IMR-90 (cell line): ENCODE results near the gene BATF2. TPM values are rescaled to one million over a fixed set of nuclear protein-coding genes. Genes with fewer than 3 reads are reported as not detected.

Source experiments
- ATAC-seq: fragments of 200-7000 bp; cut with Tn5 transposase; 2 replicates; pipeline ENCODE4 v1.9.1; 2020; ENCODE audit warnings: low read depth, mild to moderate bottlenecking, moderate library complexity
- BruUV-seq: library from RNA; stranded (reverse); fragments of 400-500 nt; replicated peaks from 2 replicates; lab custom pipeline; 2021; lab: Mats Ljungman, UMichigan
- CTCF ChIA-PET: fragments of 300-600 bp; formaldehyde crosslinking; extraction: SDS; loops from one replicate; lab custom pipeline; 2021; ENCODE audit warnings: antibody characterized with exemption; lab: Yijun Ruan, JAX
- POLR2A ChIA-PET: fragments of 300-600 bp; sonication (Branson Sonifier 250); formaldehyde crosslinking; loops from one replicate; lab custom pipeline; 2022; ENCODE audit warnings: antibody characterized with exemption; ENCODE audit not compliant: unreplicated experiment; lab: Charles Lee
- DNase-seq: peaks from one replicate; pipeline ENCODE4 v3.0.0; 2013
- H2AFZ ChIP-seq: replicated peaks from 2 replicates; pipeline ENCODE3; 2013; ENCODE audit warnings: low read length, mild to moderate bottlenecking; ENCODE audit not compliant: poor library complexity
- H2AK5ac ChIP-seq: 2 replicates; pipeline ENCODE4 v1.6.1; 2013; ENCODE audit warnings: low read depth, low read length, inconsistent platforms
- H2AK9ac ChIP-seq: replicated peaks from 2 replicates; pipeline ENCODE3; 2013; ENCODE audit warnings: mild to moderate bottlenecking, low read depth, low read length, moderate library complexity; ENCODE audit not compliant: poor library complexity
- H2BK120ac ChIP-seq: 2 replicates; pipeline ENCODE4 v1.6.1; 2013; ENCODE audit warnings: low read depth, low read length, inconsistent platforms
- H2BK15ac ChIP-seq: 3 replicates; pipeline ENCODE4 v1.6.1; 2013; ENCODE audit warnings: low read depth, low read length, inconsistent platforms
- H2BK20ac ChIP-seq: 2 replicates; pipeline ENCODE4 v1.6.1; 2013; ENCODE audit warnings: low read depth, mild to moderate bottlenecking, inconsistent platforms, low read length, moderate library complexity
- H2BK5ac ChIP-seq: 2 replicates; pipeline ENCODE4 v1.6.1; 2013; ENCODE audit warnings: mild to moderate bottlenecking, low read depth, low read length, inconsistent platforms; ENCODE audit not compliant: poor library complexity, severe bottlenecking
- H3K14ac ChIP-seq: replicated peaks from 2 replicates; pipeline ENCODE4 v1.6.1; 2013; ENCODE audit warnings: low read depth, low read length, inconsistent platforms
- H3K18ac ChIP-seq: 2 replicates; pipeline ENCODE4 v1.6.1; 2013; ENCODE audit warnings: low read depth, low read length, control low read depth
- H3K23ac ChIP-seq: 2 replicates; pipeline ENCODE4 v1.6.1; 2013; ENCODE audit warnings: low read depth, low read length, inconsistent platforms
- H3K27ac ChIP-seq: 2 replicates; pipeline ENCODE4 v1.5.1; 2013; ENCODE audit warnings: mild to moderate bottlenecking, control low read depth, low read length; ENCODE audit not compliant: insufficient read depth
- H3K27me3 ChIP-seq: 2 replicates; pipeline ENCODE4 v1.6.1; 2013; ENCODE audit warnings: low read length; ENCODE audit not compliant: control insufficient read depth, insufficient read depth
- H3K36me3 ChIP-seq: 2 replicates; pipeline ENCODE4 v1.6.1; 2013; ENCODE audit warnings: low read length, mixed read lengths; ENCODE audit not compliant: control insufficient read depth, insufficient read depth
- H3K4ac ChIP-seq: 2 replicates; pipeline ENCODE4 v1.6.1; 2013; ENCODE audit warnings: low read depth, low read length, inconsistent platforms
- H3K4me1 ChIP-seq: 2 replicates; pipeline ENCODE4 v1.6.1; 2013; ENCODE audit warnings: low read length, mixed read lengths; ENCODE audit not compliant: control insufficient read depth, insufficient read depth
- H3K4me2 ChIP-seq: 2 replicates; pipeline ENCODE4 v1.6.1; 2013; ENCODE audit warnings: low read depth, mild to moderate bottlenecking, control low read depth, low read length, moderate library complexity
- H3K4me3 ChIP-seq: 2 replicates; pipeline ENCODE4 v1.5.1; 2013; ENCODE audit warnings: low read depth, mild to moderate bottlenecking, control low read depth, low read length, moderate library complexity; ENCODE audit not compliant: insufficient read depth
- H3K56ac ChIP-seq: 2 replicates; pipeline ENCODE4 v1.6.1; 2013; ENCODE audit warnings: low read length, inconsistent platforms; ENCODE audit not compliant: insufficient read depth; ENCODE audit errors: extremely low read depth
- H3K79me1 ChIP-seq, 2 experiments: 2 replicates each; pipeline ENCODE4 v1.6.1; 2013; ENCODE audit warnings: low read length in 2 of 2, inconsistent platforms in 1 of 2, low read depth in 1 of 2
- H3K9ac ChIP-seq: 2 replicates; pipeline ENCODE4 v1.6.1; 2013; ENCODE audit warnings: low read depth, low read length, control low read depth
- H3K9me1 ChIP-seq: 2 replicates; pipeline ENCODE4 v1.6.1; 2013; ENCODE audit warnings: low read length, inconsistent platforms; ENCODE audit not compliant: insufficient read depth
- H3K9me3 ChIP-seq: 2 replicates; pipeline ENCODE4 v1.6.1; 2013; ENCODE audit warnings: low read length; ENCODE audit not compliant: control insufficient read depth, insufficient read depth
- H4K20me1 ChIP-seq: 2 replicates; pipeline ENCODE4 v1.6.1; 2013; ENCODE audit warnings: low read length, inconsistent platforms; ENCODE audit not compliant: insufficient read depth
- H4K5ac ChIP-seq: 2 replicates; pipeline ENCODE4 v1.6.1; 2013; ENCODE audit warnings: mild to moderate bottlenecking, low read depth, low read length, control low read depth
- H4K8ac ChIP-seq, 2 experiments: 2 replicates each; pipeline ENCODE4 v1.6.1; 2013; ENCODE audit warnings: low read depth in 2 of 2, low read length in 2 of 2, control low read depth in 1 of 2, inconsistent platforms in 1 of 2
- H4K91ac ChIP-seq: 2 replicates; pipeline ENCODE4 v1.6.1; 2013; ENCODE audit warnings: low read depth, low read length, inconsistent platforms; ENCODE audit not compliant: insufficient read depth
- BHLHE40 ChIP-seq: fragments of 150-350 bp; IDR thresholded peaks from 2 replicates; pipeline ENCODE4 v1.6.1; 2016; ENCODE audit warnings: mild to moderate bottlenecking, low read depth, low read length
- CEBPB ChIP-seq: IDR thresholded peaks from 2 replicates; pipeline ENCODE4 v1.6.1; 2012; ENCODE audit warnings: low read depth, low read length, improper control_type of control experiment
- NFE2L2 ChIP-seq: fragments of 150-350 bp; IDR thresholded peaks from 2 replicates; pipeline ENCODE4 v1.6.1; 2016; ENCODE audit warnings: low read depth, mild to moderate bottlenecking, low read length
- WGBS, 2 experiments: methylation state at CpG; one replicate each; pipeline versions ENCODE4 v1.1.5 to v1.1.7; 2013; ENCODE audit warnings: missing lambda C conversion rate in 2 of 2; ENCODE audit not compliant: insufficient read length in 1 of 2; ENCODE audit errors: extremely low coverage in 2 of 2; 5-methylcytosine and 5-hydroxymethylcytosine counted together
- dilution Hi-C: fragments of 300-500 bp; cut with HindIII; formaldehyde crosslinking; loops from one replicate; pipeline ENCODE4 v1.14.3; 2018; ENCODE audit warnings: low sequenced_read_pairs; ENCODE audit not compliant: unreplicated experiment
- in situ Hi-C: fragments of 300-500 bp; cut with MboI; formaldehyde crosslinking; loops from 3 replicates; pipeline ENCODE4 v1.14.3; 2019; ENCODE audit warnings: low sequenced_read_pairs, inconsistent platforms, mixed read lengths
- intact Hi-C: fragments of 100-400 bp; cut with micrococcal nuclease; formaldehyde crosslinking; loops from 2 replicates; pipeline ENCODE4 v1.10.0; 2022
- polyA plus RNA-seq, 3 experiments: library from polyadenylated mRNA; depleted of rRNA; stranded (reverse); fragments of >200 nt; gene quantifications; 2 replicates each; pipeline ENCODE4 v1.2.3, GENCODE V29; 2012; ENCODE audit warnings: low replicate concordance in 1 of 3
- total RNA-seq: library from RNA; depleted of rRNA; stranded (reverse); fragments of >200 nt; gene quantifications from 2 replicates; pipeline ENCODE4 v1.2.3, GENCODE V29; 2012

The BATF2 gene
- total and polyA plus RNA-seq, 2 of the 4 experiments (the other 2 are of a cell fraction) = 0.36 to 1.2 TPM

- no peak overlapping the region for H2AFZ ChIP-seq
- no peak overlapping the region for H2BK120ac ChIP-seq
- H2BK5ac ChIP-seq = no peak overlapping the region
- intact Hi-C loops (no loop called here), in situ Hi-C loops (no loop called here), dilution Hi-C loops (no loop called here)
- no peak overlapping the region for H3K27ac ChIP-seq
- H4K20me1 ChIP-seq = no peaks in the 10 kb centered on the region
- H2AK5ac ChIP-seq = no peak overlapping the region
- H3K23ac ChIP-seq = no peak overlapping the region
- 100% methylated on average over 1 of the region's 5 CpGs; no CpG with 5 or more reads in 1 of the 2 experiments for WGBS, 2 experiments
- H3K4me3 ChIP-seq = no peak overlapping the region
- no peaks in the 10 kb centered on the region for H3K9me1 ChIP-seq
- no peaks in the 10 kb centered on the region for H3K36me3 ChIP-seq
- no peak overlapping the region for H2BK20ac ChIP-seq
- no peak overlapping the region for H3K9ac ChIP-seq
- no peak overlapping the region for H3K4ac ChIP-seq
- no peaks in the 10 kb centered on the region for H3K9me3 ChIP-seq
- no peak overlapping the region for H2AK9ac ChIP-seq
- no peaks in the 10 kb centered on the region for H3K79me1 ChIP-seq
- H3K4me2 ChIP-seq = no peak overlapping the region
- H3K27me3 ChIP-seq = peaks cover 18% of the 10 kb centered on the region
- no TSS peak for BruUV-seq
- H4K91ac ChIP-seq = no peak overlapping the region
- no peak overlapping the region for H3K56ac ChIP-seq
- DNase-seq (no peak), ATAC-seq (no peak)
- H3K4me1 ChIP-seq = no peaks in the 10 kb centered on the region
- ChIA-PET POLR2A (no interaction called here), CTCF (no interaction called here)
- no peak overlapping the region for H4K5ac ChIP-seq
- H3K18ac ChIP-seq = no peak overlapping the region
- H3K14ac ChIP-seq = no peak overlapping the region
- TF ChIP-seq CEBPB = no peak
- TF ChIP-seq BHLHE40 = no peak
- TF ChIP-seq NFE2L2 = no peak
- no peak overlapping the region for H2BK15ac ChIP-seq
- H4K8ac ChIP-seq = no peak overlapping the region
These were observed 42.6 kb downstream of the BATF2 start for GRCh38 chr11:64954201-64954600.
